ENCODE data around the gene HERPUD2. TPM values are rescaled to one million over a fixed set of nuclear protein-coding genes. Genes with fewer than 3 reads are reported as not detected.

The HERPUD2 gene
- total RNA-seq, 1 donor from 2014 or later, result 31.8 TPM

GRCh38 chr7:35685781-35686180 is 9.2 kb downstream of the HERPUD2 start:
- Mint-ChIP-seq H3K27me3 (ENCODE audit: unreplicated experiment) (no peaks in the 10 kb centered on the region), H3K27ac (ENCODE audit: unreplicated experiment) (no peak overlapping the region), H3K36me3 (ENCODE audit: unreplicated experiment) (peaks cover 25% of the 10 kb centered on the region), H3K4me3 (ENCODE audit: unreplicated experiment) (no peak overlapping the region), H3K4me1 (ENCODE audit: unreplicated experiment) (peaks cover 32% of the 10 kb centered on the region), H3K9me3 (ENCODE audit: unreplicated experiment) (peaks cover 6% of the 10 kb centered on the region)
- no peak for DNase-seq (ENCODE audit: extremely low spot score, unreplicated experiment)
- no peak for TF ChIP-seq CTCF (IDR thresholded peaks at IDR 0.05)

- H3K4me3 Mint-ChIP-seq (ENCODE audit: unreplicated experiment), result no peak overlapping the region
- no peak for DNase-seq (ENCODE audit: extremely low spot score, unreplicated experiment)
- no peak overlapping the region for H3K27ac Mint-ChIP-seq (ENCODE audit: unreplicated experiment)
- H3K27me3 Mint-ChIP-seq (ENCODE audit: unreplicated experiment), result no peaks in the 10 kb centered on the region
- peaks cover 18% of the 10 kb centered on the region for H3K36me3 Mint-ChIP-seq (ENCODE audit: unreplicated experiment)
- TF ChIP-seq CTCF (IDR thresholded peaks at IDR 0.05), result no peak
- H3K4me1 Mint-ChIP-seq (ENCODE audit: unreplicated experiment), result peaks cover 21% of the 10 kb centered on the region
- peaks cover 6% of the 10 kb centered on the region for H3K9me3 Mint-ChIP-seq (ENCODE audit: unreplicated experiment)
These were observed 13.5 kb downstream of the HERPUD2 start for GRCh38 chr7:35681231-35682029.

GRCh38 chr7:35680403-35681013 is 14.4 kb downstream of the HERPUD2 start:
- H3K27me3 Mint-ChIP-seq (ENCODE audit: unreplicated experiment), result no peaks in the 10 kb centered on the region
- peaks cover 18% of the 10 kb centered on the region for H3K36me3 Mint-ChIP-seq (ENCODE audit: unreplicated experiment)
- TF ChIP-seq CTCF (IDR thresholded peaks at IDR 0.05), result no peak
- peaks cover 6% of the 10 kb centered on the region for H3K9me3 Mint-ChIP-seq (ENCODE audit: unreplicated experiment)
- peaks cover 27% of the 10 kb centered on the region for H3K4me1 Mint-ChIP-seq (ENCODE audit: unreplicated experiment)
- no peak for DNase-seq (ENCODE audit: extremely low spot score, unreplicated experiment)
- H3K4me3 Mint-ChIP-seq (ENCODE audit: unreplicated experiment), result no peak overlapping the region
- H3K27ac Mint-ChIP-seq (ENCODE audit: unreplicated experiment), result no peak overlapping the region

GRCh38 chr7:35677582-35678356 is 17.2 kb downstream of the HERPUD2 start:
- DNase-seq (ENCODE audit: extremely low spot score, unreplicated experiment), result no peak
- no peak for TF ChIP-seq CTCF (IDR thresholded peaks at IDR 0.05)
- Mint-ChIP-seq H3K4me3 (ENCODE audit: unreplicated experiment) (no peak overlapping the region), H3K4me1 (ENCODE audit: unreplicated experiment) (peaks cover 27% of the 10 kb centered on the region), H3K27me3 (ENCODE audit: unreplicated experiment) (no peaks in the 10 kb centered on the region), H3K36me3 (ENCODE audit: unreplicated experiment) (peaks cover 6% of the 10 kb centered on the region), H3K27ac (ENCODE audit: unreplicated experiment) (no peak overlapping the region), H3K9me3 (ENCODE audit: unreplicated experiment) (peaks cover 1% of the 10 kb centered on the region)

- H3K4me3 Mint-ChIP-seq (ENCODE audit: unreplicated experiment), result no peak overlapping the region
- peaks cover 7% of the 10 kb centered on the region for H3K36me3 Mint-ChIP-seq (ENCODE audit: unreplicated experiment)
- no peak for DNase-seq (ENCODE audit: extremely low spot score, unreplicated experiment)
- no peaks in the 10 kb centered on the region for H3K27me3 Mint-ChIP-seq (ENCODE audit: unreplicated experiment)
- no peak for TF ChIP-seq CTCF (IDR thresholded peaks at IDR 0.05)
- no peak overlapping the region for H3K27ac Mint-ChIP-seq (ENCODE audit: unreplicated experiment)
- H3K9me3 Mint-ChIP-seq (ENCODE audit: unreplicated experiment), result no peaks in the 10 kb centered on the region
- peaks cover 26% of the 10 kb centered on the region for H3K4me1 Mint-ChIP-seq (ENCODE audit: unreplicated experiment)
These were observed 18.7 kb downstream of the HERPUD2 start for GRCh38 chr7:35676211-35676610.
